Cerebellar cortex (tissue), 1 donor: ENCODE results near the gene HARBI1.
"Not testable (repeated sequence)": the region's sequence is repeated elsewhere in the genome, so short reads cannot be mapped to it uniquely, and the experiment has no call there.

Experiments used
- DNase-seq: peaks from one replicate; pipeline ENCODE4 v3.0.0-alpha.2; 2015; ENCODE audit warnings: low spot score

The HARBI1 gene

DNA sequence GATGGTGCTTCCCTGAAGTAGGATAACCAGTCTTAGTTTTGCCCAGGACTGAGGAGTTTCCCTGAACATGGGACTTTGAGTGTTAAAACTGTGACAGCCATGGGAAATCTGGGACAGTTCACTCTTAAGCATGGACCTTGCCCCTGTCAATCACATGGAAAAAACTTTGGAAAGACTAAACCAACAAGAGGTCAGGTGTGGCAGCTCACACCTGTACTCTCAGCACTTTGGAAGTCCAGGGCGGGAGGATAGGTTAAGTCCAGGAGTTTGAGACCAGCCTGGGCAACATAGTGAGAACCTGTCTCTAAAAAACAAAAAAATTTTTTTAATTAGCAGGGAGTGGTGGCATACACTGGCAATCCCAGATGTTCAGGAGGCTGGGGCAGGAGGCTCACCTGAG, 19.9 kb downstream of the HARBI1 start:
- no peak for DNase-seq

- DNase-seq = no peak
These were observed 22.2 kb downstream of the HARBI1 start for GRCh38 chr11:46594785-46595184.

DNA sequence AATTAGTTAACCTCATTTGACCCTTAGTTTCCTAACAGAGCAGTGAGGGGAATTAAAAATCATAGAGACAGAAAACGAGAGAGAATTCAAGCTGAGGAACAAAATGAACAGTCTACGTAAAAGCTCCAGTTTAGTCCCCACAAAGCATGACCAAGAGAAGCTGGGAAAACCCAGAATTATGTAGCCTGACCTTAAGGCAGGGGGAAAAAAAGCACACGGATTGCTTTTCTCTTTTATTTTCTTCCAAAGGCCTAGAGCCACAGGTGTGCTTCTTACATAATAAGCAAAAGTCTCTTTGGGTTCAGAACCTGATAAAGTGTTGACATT, 22.7 kb downstream of the HARBI1 start:
- no peak for DNase-seq

DNA sequence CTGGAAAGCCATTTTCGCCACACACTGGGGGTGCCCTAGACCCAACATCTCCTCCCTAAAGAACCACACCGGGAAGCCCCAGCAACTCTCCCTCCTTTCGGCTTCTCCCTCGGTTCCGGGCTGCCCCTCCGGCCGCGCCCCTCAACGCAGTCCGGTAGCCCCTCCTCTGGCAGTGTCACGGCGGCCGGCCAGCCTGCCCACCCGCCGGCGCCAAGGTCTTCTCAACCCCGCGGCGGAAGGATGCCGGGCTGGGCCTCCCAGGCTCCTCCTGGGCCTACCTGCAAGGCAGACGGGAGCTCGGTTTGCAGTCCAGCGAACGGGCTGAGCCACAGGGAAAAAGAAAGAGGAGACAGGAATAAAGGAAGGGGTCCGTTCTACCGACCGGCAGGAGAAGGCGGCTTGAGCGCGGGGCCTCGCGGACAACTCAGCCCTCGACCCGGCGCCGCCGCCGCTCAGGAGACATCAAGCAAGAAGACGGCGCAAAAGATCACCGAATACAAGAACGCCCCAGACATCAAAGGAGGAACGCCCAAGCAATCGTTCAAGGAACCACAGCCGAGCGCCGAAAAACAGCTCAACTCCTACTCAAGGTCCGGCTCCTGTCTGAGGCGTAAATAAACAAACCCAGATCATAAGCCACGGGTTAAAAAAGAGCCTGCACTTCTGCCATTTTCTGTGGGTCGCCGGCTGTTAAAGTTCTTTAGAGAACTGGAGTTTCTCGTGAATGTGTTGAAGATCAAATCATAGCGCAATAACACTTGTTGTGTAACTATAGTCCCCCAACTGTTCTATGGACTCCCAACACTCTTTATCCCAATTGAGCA, 23.3 kb downstream of the HARBI1 start, which contains the start of gene AMBRA1:
Gene AMBRA1 (minus strand): TSS at position 474 of the 824 bp plus-strand sequence. CDS start 45,643 bp downstream, outside the sequence.
- peak; percentile 96 for DNase-seq

GRCh38 chr11:46590740-46591605, 26.1 kb downstream of the HARBI1 start:
- DNase-seq = no peak

GRCh38 chr11:46588915-46589314, 28.1 kb downstream of the HARBI1 start:
- DNase-seq = no peak

- DNase-seq = no peak
These were observed 28.9 kb downstream of the HARBI1 start for GRCh38 chr11:46588131-46588530.

- DNase-seq = not testable (repeated sequence)
These were observed 33.5 kb downstream of the HARBI1 start for GRCh38 chr11:46583513-46583912.

GRCh38 chr11:46582588-46582987, 34.4 kb downstream of the HARBI1 start:
- no peak for DNase-seq

DNA sequence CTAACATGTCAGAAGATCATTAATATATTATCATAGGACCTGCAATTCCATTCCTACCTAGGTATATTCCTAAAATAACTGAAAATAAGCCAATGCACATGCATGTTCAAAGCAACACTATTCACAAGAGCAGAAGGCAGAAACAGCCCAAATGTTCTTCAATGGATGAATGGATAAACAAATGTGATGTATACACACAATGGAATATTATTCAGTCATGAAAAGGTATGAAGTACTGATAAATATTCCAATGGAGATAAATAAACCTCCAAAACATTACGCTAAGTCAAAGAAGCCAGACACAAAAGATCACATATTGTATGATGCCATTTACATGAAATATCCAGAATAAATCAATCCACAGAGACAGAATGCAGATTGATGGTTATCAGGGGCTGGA, 40.0 kb downstream of the HARBI1 start:
- no peak for DNase-seq

- no peak for DNase-seq
These were observed 42.4 kb downstream of the HARBI1 start for GRCh38 chr11:46574656-46575055.

GRCh38 chr11:46570790-46571398, 46.1 kb downstream of the HARBI1 start:
- no peak for DNase-seq

DNA sequence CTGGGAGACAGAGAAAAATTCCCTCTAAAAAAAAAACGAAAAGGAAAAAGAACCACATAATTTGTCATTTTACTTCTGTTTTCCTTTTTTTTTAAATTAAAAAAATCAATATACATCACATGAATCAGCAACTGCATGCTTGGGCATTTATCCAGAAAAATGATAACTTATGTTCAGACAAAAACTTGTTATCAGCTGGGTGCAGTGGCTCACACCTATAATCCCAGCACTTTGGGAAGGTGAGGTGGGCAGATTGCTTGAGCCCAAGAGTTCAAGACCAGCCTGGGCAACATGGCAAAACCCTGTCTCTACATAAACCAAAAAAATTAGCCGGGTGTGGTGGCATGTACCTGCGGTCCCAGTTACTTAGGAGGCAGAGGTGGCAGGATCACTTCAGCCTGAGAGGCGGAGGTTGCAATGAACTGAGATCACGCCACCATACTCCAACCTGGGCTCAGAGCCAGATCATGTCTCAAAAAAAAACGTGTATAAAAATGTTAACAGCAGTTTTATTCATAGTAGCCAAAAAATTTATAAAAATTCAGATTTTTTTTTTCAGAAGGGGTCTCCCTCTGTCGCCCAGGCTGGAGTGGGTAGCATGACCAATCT, 51.7 kb downstream of the HARBI1 start:
- no peak for DNase-seq

DNA sequence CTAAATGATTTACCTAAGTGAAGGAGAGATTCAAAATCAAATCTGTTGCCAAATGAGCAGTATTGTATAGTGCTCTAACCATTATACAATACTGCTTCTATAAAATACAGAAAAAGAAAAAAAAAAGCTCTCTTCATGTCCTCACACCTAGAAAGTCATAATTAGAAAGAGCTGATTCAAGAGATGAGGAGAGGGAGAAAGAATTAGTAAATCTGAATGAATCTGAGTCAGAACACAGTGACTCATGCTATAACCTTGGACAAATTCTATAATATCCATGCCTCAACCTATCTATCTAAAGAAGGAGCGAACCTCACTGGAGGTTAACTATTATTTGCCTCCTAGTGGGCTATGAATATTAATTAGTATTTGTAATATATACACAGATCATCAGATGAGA, 52.6 kb downstream of the HARBI1 start:
- no peak for DNase-seq

- no peak for DNase-seq
These were observed 54.5 kb downstream of the HARBI1 start for GRCh38 chr11:46562527-46562926.

DNA sequence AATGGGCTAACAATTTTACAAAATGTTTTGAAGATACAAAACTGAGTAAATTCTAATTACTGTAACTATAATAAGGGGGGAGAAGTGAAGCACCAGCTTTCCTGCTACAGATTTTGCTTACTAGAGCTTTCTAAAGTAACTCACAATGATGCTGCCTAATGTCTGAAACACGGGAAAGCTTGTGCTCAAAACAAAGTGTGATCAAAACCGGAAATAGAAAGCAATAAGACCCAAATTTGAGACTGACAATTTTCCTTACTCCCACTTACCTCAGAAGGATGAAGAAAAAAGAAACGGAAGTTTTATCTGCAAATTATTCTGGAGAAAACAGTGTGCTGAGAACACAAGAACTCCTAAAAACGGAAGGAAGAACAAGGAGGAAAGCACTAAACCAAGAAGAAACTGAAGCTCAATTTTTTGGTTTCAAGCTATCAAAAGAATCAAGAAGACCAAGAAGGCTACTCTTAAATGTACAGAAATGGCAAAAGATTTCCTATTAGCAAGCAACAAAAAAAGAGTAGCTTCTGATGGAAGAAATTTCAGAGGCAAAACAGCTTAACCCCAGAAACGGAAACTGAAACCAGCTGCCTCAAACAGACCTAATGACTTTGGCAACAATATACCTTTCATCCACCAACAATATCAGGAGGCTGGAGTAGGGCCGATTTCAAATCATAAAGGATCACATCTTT, 56.6 kb downstream of the HARBI1 start:
- no peak for DNase-seq

DNA sequence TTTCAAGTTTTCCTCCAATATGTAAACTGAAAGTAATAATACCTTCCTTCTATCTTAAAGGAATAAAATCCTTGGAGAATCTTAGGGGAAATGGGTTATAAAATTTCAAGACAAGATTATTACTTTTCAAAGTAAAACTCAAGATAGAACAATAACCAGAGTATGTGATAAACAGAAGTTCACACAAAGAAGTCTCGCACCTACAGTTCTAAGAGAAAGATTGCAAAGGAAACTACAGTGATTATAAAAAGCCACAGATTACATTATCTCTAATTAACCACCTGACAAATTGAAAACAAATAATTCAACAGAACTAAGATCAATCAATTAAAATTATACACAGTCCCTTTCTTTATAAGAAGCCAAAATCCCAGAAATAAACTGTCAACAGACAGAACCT, 57.2 kb downstream of the HARBI1 start:
- no peak for DNase-seq

DNA sequence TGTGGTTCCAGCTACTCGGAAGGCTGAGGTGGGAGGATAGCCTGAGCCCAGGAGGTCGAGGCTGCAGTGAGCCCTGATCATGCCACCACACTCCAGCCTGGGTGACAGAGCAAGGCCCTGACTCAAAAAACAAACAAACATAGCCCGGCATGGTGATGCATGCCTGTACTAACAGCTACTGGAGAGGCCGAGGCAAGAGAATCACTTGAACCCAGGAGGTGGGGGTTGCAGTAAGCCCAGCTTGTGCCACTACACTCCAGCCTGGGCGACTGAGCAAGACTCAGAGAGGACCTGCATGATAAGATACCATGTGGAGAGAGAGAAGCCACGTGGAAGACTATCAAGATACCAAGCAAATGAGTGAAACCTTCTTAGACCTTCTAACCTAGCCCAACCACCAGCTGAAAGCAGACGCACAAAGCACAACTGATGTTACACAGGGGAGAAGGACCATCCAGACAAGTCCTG, 59.3 kb downstream of the HARBI1 start:
- no peak for DNase-seq

- no peak for DNase-seq
These were observed 61.6 kb downstream of the HARBI1 start for GRCh38 chr11:46555267-46556054.

DNA sequence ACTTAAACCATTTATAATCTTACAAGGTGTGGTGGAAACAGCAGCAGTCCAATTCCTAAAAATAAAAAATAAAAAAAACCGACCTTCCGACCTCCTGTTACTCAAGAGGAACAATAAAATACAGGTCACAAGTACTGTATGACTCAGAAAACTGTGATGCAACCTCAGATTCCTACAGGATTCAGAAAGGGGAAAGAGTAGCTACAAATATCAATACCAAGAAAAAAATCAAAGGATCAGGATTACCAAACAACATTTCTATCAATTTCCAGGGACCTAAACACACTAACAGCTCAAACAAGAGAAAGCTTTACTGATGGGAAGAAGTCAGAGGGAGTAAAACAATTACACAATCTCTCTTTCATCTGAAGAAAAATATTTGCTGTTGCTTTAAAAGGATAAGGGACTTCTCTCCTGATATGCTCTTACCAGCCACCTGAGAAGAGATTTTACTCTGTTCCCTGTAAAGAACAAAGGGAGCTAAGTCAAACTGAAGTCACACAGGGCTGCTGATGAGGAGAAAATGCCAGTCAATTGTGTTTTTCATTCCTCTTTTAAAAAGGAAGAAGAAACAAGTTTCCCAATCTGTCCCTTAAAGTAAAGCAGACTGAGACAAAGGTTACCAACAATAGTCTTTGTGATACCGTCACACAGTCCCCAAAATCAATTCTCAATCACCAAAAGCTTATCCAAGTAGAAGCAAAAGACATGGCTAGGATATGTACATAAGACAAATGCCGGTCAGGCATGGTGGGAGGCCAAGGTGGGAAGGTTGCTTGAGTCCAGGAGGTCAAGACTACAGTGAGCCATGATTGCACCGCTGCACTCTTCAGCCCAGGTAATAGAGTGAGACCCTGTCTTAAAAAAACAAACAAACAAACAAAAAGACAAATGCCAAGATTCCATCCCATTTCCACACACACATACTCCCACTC, 62.5 kb downstream of the HARBI1 start:
- no peak for DNase-seq
